ENCODE measurements around the gene ITSN1.
"Not testable (repeated sequence)": the region's sequence is repeated elsewhere in the genome, so short reads cannot be mapped to it uniquely, and the experiment has no call there.

ITSN1 gene

GRCh38 chr21:33861125-33861524 lies 218.8 kb downstream of the ITSN1 start:
- DNase-seq (ENCODE audit: low spot score), result no peak
- TF ChIP-seq, protein P1, sequence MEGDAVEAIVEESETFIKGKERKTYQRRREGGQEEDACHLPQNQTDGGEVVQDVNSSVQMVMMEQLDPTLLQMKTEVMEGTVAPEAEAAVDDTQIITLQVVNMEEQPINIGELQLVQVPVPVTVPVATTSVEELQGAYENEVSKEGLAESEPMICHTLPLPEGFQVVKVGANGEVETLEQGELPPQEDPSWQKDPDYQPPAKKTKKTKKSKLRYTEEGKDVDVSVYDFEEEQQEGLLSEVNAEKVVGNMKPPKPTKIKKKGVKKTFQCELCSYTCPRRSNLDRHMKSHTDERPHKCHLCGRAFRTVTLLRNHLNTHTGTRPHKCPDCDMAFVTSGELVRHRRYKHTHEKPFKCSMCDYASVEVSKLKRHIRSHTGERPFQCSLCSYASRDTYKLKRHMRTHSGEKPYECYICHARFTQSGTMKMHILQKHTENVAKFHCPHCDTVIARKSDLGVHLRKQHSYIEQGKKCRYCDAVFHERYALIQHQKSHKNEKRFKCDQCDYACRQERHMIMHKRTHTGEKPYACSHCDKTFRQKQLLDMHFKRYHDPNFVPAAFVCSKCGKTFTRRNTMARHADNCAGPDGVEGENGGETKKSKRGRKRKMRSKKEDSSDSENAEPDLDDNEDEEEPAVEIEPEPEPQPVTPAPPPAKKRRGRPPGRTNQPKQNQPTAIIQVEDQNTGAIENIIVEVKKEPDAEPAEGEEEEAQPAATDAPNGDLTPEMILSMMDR (IDR thresholded peaks at IDR 0.05; ENCODE audit: extremely low read depth, missing control alignments), result no peak

- DNase-seq (ENCODE audit: low spot score), result not testable (repeated sequence)
Measured at GRCh38 chr21:33863191-33863590, 220.9 kb downstream of the ITSN1 start.

DNA sequence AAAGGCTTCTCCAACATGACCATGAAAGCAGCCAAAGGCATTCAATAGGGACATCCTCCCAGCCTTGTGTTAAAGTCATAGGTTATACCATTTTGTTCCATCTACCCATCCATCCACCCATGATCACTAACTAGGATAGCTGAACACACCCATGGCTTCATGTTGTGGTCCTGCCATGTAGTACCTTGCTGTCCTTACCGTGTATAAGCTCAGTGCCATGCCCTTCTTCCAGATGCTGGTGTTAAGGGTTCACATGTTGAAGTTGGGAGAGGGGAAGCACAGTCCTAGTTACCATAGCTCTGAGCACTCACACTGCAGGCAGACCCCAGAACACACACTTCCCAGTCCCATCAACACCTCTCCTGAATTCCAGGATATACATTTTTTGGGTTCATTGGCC lies 221.8 kb downstream of the ITSN1 start:
- TF ChIP-seq, protein P1 (IDR thresholded peaks at IDR 0.05; ENCODE audit: extremely low read depth, missing control alignments), result no peak
- DNase-seq (ENCODE audit: low spot score), result no peak

DNA sequence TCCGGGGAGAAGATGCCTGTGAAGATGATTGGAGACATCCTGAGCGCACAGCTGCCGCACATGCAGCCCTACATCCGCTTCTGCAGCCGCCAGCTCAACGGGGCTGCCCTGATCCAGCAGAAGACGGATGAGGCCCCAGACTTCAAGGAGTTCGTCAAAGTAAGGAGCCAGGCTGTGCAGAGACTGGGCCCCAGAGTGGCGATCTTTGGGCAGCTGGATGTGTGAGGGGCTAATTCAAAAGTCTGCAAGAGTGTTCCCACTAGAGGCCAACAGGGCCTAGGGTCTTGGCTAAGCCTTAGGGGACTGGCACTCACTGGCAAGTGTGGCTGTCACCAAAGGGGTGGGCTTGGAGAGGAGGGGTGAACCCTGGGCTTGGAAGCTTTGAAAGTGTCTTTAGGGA lies 222.9 kb downstream of the ITSN1 start:
- TF ChIP-seq, protein P1 (IDR thresholded peaks at IDR 0.05; ENCODE audit: extremely low read depth, missing control alignments), result no peak
- DNase-seq (ENCODE audit: low spot score), result no peak

DNA sequence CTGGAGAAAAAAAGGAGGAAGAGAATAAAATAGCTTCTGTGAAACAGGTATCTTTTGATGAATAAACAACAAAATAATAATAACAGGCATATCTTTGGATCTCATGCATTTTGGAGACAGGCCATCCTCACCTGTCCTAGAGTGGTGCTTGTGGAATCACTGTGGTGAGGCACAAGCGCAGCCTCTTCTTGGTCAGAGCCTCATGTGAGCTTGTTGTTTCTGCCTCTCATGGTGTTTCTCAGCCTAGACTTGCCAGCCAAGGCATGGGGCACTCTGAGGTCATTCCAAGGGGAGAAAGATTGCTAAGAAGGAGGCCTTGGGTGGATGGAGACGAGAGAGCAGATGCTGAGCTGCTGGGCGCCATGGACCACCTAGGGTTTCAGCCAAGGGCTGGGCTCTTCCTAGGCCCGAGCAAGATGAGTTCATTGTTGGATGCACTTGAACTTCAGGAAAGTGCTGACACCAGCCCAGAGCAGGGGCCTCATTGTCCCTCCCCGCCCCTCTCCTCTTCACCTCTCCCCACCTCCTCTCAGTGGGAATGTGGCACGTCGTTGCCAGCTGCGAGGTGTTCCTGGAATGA lies 223.8 kb downstream of the ITSN1 start:
- TF ChIP-seq, protein P1 (IDR thresholded peaks at IDR 0.05; ENCODE audit: extremely low read depth, missing control alignments), result no peak
- no peak for DNase-seq (ENCODE audit: low spot score)

- DNase-seq (ENCODE audit: low spot score), result no peak
- TF ChIP-seq, protein P1 (IDR thresholded peaks at IDR 0.05; ENCODE audit: extremely low read depth, missing control alignments), result no peak
Measured at GRCh38 chr21:33866826-33867225, 224.5 kb downstream of the ITSN1 start.

DNA sequence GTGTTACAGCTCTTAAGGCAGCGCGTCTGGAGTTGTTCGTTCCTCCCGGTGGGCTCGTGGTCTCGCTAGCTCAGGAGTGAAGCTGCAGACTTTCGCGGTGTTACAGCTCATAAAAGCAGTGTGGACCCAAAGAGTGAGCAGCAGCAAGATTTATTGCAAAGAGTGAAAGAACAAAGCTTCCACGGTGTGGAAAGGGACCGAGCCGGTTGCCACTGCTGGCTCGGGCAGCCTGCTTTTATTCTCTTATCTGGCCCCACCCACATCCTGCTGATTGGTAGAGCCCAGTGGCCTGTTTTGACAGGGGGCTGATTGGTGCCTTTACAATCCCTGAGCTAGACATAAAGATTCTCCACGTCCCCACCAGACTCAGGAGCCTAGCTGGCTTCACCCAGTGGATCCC lies 225.6 kb downstream of the ITSN1 start:
- DNase-seq (ENCODE audit: low spot score), result not testable (repeated sequence)

- DNase-seq (ENCODE audit: low spot score), result no peak
- TF ChIP-seq, protein P1 (IDR thresholded peaks at IDR 0.05; ENCODE audit: extremely low read depth, missing control alignments), result no peak
Measured at GRCh38 chr21:33869873-33870272, 227.6 kb downstream of the ITSN1 start.

Data from GM20000 (cell line).